DOHH2 (cell line): ENCODE data around the gene CLCA2.

ENCODE experiments used
- H3F3A ChIP-seq: fragments of 200-600 bp; sonication (generic), shearing (Covaris generic); 2 replicates; pipeline ENCODE4 v1.6.0; 2016; ENCODE audit warnings: antibody characterized with exemption, mild to moderate bottlenecking; ENCODE audit not compliant: control insufficient read depth, insufficient read depth
- H3K27ac ChIP-seq: fragments of 200-600 bp; sonication (generic); 2 replicates; pipeline ENCODE4 v1.5.1; 2014; ENCODE audit warnings: low read depth, mild to moderate bottlenecking, low read length, moderate library complexity
- H3K27me3 ChIP-seq: fragments of 200-600 bp; sonication (generic); 2 replicates; pipeline ENCODE4 v1.6.1; 2014; ENCODE audit warnings: mild to moderate bottlenecking, low read length, mixed read lengths; ENCODE audit not compliant: control insufficient read depth
- H3K36me3 ChIP-seq: fragments of 200-600 bp; sonication (generic); 2 replicates; pipeline ENCODE4 v1.6.1; 2014; ENCODE audit warnings: mild to moderate bottlenecking, low read length, moderate library complexity, mixed read lengths; ENCODE audit not compliant: control insufficient read depth
- H3K4me1 ChIP-seq: fragments of 200-600 bp; sonication (generic); 2 replicates; pipeline ENCODE4 v1.6.1; 2014; ENCODE audit warnings: mild to moderate bottlenecking, low read length, mixed read lengths; ENCODE audit not compliant: control insufficient read depth
- H3K4me2 ChIP-seq: fragments of 200-600 bp; sonication (generic); 2 replicates; pipeline ENCODE4 v1.6.0; 2014; ENCODE audit warnings: mild to moderate bottlenecking, low read length, moderate library complexity
- H3K4me3 ChIP-seq: fragments of 200-600 bp; sonication (generic); 2 replicates; pipeline ENCODE4 v1.5.1; 2014; ENCODE audit warnings: mild to moderate bottlenecking, low read length, mixed read lengths
- H3K79me2 ChIP-seq: fragments of 200-600 bp; sonication (generic); 2 replicates; pipeline ENCODE4 v1.6.1; 2014; ENCODE audit warnings: mild to moderate bottlenecking, low read length, mixed read lengths; ENCODE audit not compliant: control insufficient read depth
- H3K9me2 ChIP-seq: fragments of 200-600 bp; sonication (generic); replicated peaks from 2 replicates; pipeline ENCODE4 v1.6.1; 2014; ENCODE audit warnings: mild to moderate bottlenecking, low read length, mixed read lengths; ENCODE audit not compliant: control insufficient read depth
- H3K9me3 ChIP-seq: fragments of 200-600 bp; sonication (generic); 2 replicates; pipeline ENCODE4 v1.6.1; 2014; ENCODE audit warnings: antibody characterized with exemption, low read length, mixed read lengths; ENCODE audit not compliant: control insufficient read depth, insufficient read depth
- H4K20me1 ChIP-seq: fragments of 200-600 bp; sonication (generic); 2 replicates; pipeline ENCODE4 v1.6.0; 2014; ENCODE audit warnings: low read depth, mild to moderate bottlenecking, antibody characterized with exemption, low read length, moderate library complexity; ENCODE audit not compliant: control insufficient read depth, insufficient read depth
- EZH2phosphoT487 ChIP-seq: fragments of 200-600 bp; sonication (generic); IDR thresholded peaks from 2 replicates; pipeline ENCODE4 v1.6.1; 2017; ENCODE audit warnings: borderline replicate concordance, mild to moderate bottlenecking, antibody characterized with exemption, low read length, moderate library complexity, mixed read lengths
- TF ChIP-seq, protein P1 (sequence below): fragments of 200-600 bp; sonication (generic); IDR thresholded peaks from one replicate; pipeline ENCODE4 v1.5.1; 2014; ENCODE audit warnings: antibody characterized with exemption, mild to moderate bottlenecking, low read depth, low read length; ENCODE audit not compliant: poor library complexity, severe bottlenecking

CLCA2 gene

DNA sequence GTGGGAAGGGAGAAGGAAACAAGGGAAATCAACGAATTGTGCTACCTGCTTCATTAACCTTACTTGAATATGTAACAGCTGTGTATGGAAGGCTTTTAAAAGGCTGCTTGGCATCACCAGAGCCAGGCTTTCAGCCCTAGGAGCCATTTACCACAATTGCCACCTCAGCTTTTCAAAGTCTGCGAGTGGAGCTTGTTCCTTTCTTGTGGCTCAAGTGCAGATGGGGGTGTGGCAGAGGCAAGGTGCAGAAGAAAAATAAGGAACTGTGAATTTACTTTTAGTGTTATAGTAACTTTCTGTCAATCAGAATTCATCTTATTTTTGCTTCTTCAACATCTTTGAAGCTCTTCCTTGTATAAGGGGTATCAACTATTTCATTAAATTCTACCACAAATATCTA is 17.6 kb downstream of the CLCA2 start:
- Histone ChIP-seq H4K20me1 (no peaks in the 10 kb centered on the region; the same call in 1 of the 2 replicates), H3K9me3 (no peaks in the 10 kb centered on the region), H3K79me2 (no peaks in the 10 kb centered on the region), H3K9me2 (no peaks in the 10 kb centered on the region), H3K4me2 (no peak overlapping the region), H3K4me3 (no peak overlapping the region), H3K36me3 (no peaks in the 10 kb centered on the region), H3K4me1 (no peaks in the 10 kb centered on the region), H3K27me3 (peaks cover 3% of the 10 kb centered on the region; the same call in 1 of the 2 replicates), H3K27ac (no peak overlapping the region), H3F3A (no peaks in the 10 kb centered on the region)
- TF ChIP-seq, protein P1, sequence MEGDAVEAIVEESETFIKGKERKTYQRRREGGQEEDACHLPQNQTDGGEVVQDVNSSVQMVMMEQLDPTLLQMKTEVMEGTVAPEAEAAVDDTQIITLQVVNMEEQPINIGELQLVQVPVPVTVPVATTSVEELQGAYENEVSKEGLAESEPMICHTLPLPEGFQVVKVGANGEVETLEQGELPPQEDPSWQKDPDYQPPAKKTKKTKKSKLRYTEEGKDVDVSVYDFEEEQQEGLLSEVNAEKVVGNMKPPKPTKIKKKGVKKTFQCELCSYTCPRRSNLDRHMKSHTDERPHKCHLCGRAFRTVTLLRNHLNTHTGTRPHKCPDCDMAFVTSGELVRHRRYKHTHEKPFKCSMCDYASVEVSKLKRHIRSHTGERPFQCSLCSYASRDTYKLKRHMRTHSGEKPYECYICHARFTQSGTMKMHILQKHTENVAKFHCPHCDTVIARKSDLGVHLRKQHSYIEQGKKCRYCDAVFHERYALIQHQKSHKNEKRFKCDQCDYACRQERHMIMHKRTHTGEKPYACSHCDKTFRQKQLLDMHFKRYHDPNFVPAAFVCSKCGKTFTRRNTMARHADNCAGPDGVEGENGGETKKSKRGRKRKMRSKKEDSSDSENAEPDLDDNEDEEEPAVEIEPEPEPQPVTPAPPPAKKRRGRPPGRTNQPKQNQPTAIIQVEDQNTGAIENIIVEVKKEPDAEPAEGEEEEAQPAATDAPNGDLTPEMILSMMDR, result no peak
- TF ChIP-seq EZH2phosphoT487, result no peak

- no peak overlapping the region for H3K27ac ChIP-seq
- TF ChIP-seq EZH2phosphoT487, result no peak
- TF ChIP-seq, protein P1, result no peak
- H3K4me1 ChIP-seq, result no peaks in the 10 kb centered on the region
- no peaks in the 10 kb centered on the region for H3K9me2 ChIP-seq
- H3K36me3 ChIP-seq, result no peaks in the 10 kb centered on the region
- H3F3A ChIP-seq, result no peaks in the 10 kb centered on the region
- peaks cover 3% of the 10 kb centered on the region; the same call in 1 of the 2 replicates for H3K27me3 ChIP-seq
- H4K20me1 ChIP-seq, result no peaks in the 10 kb centered on the region; the same call in 1 of the 2 replicates
- H3K79me2 ChIP-seq, result no peaks in the 10 kb centered on the region
- H3K4me2 ChIP-seq, result no peak overlapping the region
- no peak overlapping the region for H3K4me3 ChIP-seq
- no peaks in the 10 kb centered on the region for H3K9me3 ChIP-seq
These were observed 18.0 kb downstream of the CLCA2 start for GRCh38 chr1:86441997-86442396.

GRCh38 chr1:86445919-86446318 is 21.9 kb downstream of the CLCA2 start:
- H3K27me3 ChIP-seq, result no peaks in the 10 kb centered on the region
- H3K27ac ChIP-seq, result no peak overlapping the region
- no peaks in the 10 kb centered on the region for H3K36me3 ChIP-seq
- no peak overlapping the region for H3K4me2 ChIP-seq
- H3F3A ChIP-seq, result no peaks in the 10 kb centered on the region
- no peaks in the 10 kb centered on the region; the same call in 1 of the 2 replicates for H4K20me1 ChIP-seq
- no peaks in the 10 kb centered on the region for H3K79me2 ChIP-seq
- H3K9me3 ChIP-seq, result no peaks in the 10 kb centered on the region
- no peaks in the 10 kb centered on the region for H3K4me1 ChIP-seq
- no peak for TF ChIP-seq EZH2phosphoT487
- TF ChIP-seq, protein P1, result no peak
- H3K4me3 ChIP-seq, result no peak overlapping the region
- H3K9me2 ChIP-seq, result no peaks in the 10 kb centered on the region
